Caco-2 (cell line): Measurements from ENCODE around the gene BHLHE41. TPM values are rescaled to one million over a fixed set of nuclear protein-coding genes. Genes with fewer than 3 reads are reported as not detected.

ENCODE experiments used
- BruUV-seq: library from RNA; stranded (reverse); fragments of 400-500 nt; replicated peaks from 2 replicates; lab custom pipeline; 2021; lab: Mats Ljungman, UMichigan
- CTCF ChIA-PET: fragments of 300-600 bp; sonication (Branson Sonifier 250); formaldehyde crosslinking; loops from one replicate; lab custom pipeline; 2022; ENCODE audit warnings: antibody characterized with exemption; lab: Charles Lee
- POLR2A ChIA-PET: fragments of 300-600 bp; sonication (Branson Sonifier 250); formaldehyde crosslinking; loops from one replicate; lab custom pipeline; 2022; ENCODE audit warnings: antibody characterized with exemption; lab: Charles Lee
- DNase-seq, 2 experiments: peaks; one replicate each; pipeline versions ENCODE4 v3.0.0 to v3.0.0-alpha.2; 2020 to 2022
- H3K27me3 ChIP-seq: replicated peaks from 2 replicates; pipeline ENCODE4 v1.6.0; 2011; ENCODE audit warnings: low read length; ENCODE audit not compliant: control insufficient read depth, insufficient read depth
- H3K36me3 ChIP-seq: 2 replicates; pipeline ENCODE4 v1.5.1; 2011; ENCODE audit warnings: low read length; ENCODE audit not compliant: control insufficient read depth, insufficient read depth
- H3K4me1 ChIP-seq: fragments of 250-450 bp; sonication (Bioruptor Pico); 2 replicates; pipeline ENCODE4 v1.5.1; 2020; ENCODE audit warnings: mild to moderate bottlenecking
- H3K4me3 ChIP-seq: 2 replicates; pipeline ENCODE4 v1.5.1; 2011; ENCODE audit warnings: low read depth, mild to moderate bottlenecking, control low read depth, low read length
- H3K9me3 ChIP-seq: fragments of 250-450 bp; sonication (Bioruptor Pico); 2 replicates; pipeline ENCODE4 v1.5.1; 2020; ENCODE audit warnings: mild to moderate bottlenecking, moderate library complexity
- H3K27ac Mint-ChIP-seq: one replicate; pipeline ENCODE4 v1.8.0; 2022; ENCODE audit warnings: mixed read lengths; ENCODE audit not compliant: unreplicated experiment
- H3K27me3 Mint-ChIP-seq: one replicate; pipeline ENCODE4 v1.8.0; 2022; ENCODE audit warnings: mixed read lengths; ENCODE audit not compliant: insufficient read depth, unreplicated experiment
- H3K36me3 Mint-ChIP-seq: one replicate; pipeline ENCODE4 v1.8.0; 2022; ENCODE audit warnings: mild to moderate bottlenecking, mixed read lengths; ENCODE audit not compliant: insufficient read depth, unreplicated experiment
- H3K4me1 Mint-ChIP-seq: one replicate; pipeline ENCODE4 v1.8.0; 2022; ENCODE audit warnings: low read depth, mixed read lengths; ENCODE audit not compliant: unreplicated experiment
- H3K4me3 Mint-ChIP-seq: one replicate; pipeline ENCODE4 v1.8.0; 2022; ENCODE audit warnings: mild to moderate bottlenecking, moderate library complexity, mixed read lengths; ENCODE audit not compliant: unreplicated experiment
- H3K9me3 Mint-ChIP-seq: one replicate; pipeline ENCODE4 v1.8.0; 2022; ENCODE audit warnings: mixed read lengths; ENCODE audit not compliant: unreplicated experiment
- CTCF ChIP-seq, 2 experiments: fragments of 200-600 bp in 1 of 2; IDR thresholded peaks; 1 replicate in 1 of 2; 2 replicates in 1 of 2; pipeline versions ENCODE4 v1.5.1 to v1.8.0; 2011 to 2022; ENCODE audit warnings: antibody characterized with exemption in 1 of 2, control low read depth in 1 of 2, inconsistent platforms in 1 of 2, low read depth in 1 of 2, low read length in 1 of 2, mild to moderate bottlenecking in 1 of 2, moderate library complexity in 1 of 2; ENCODE audit not compliant: insufficient read depth in 1 of 2, severe bottlenecking in 1 of 2, unreplicated experiment in 1 of 2
- intact Hi-C: fragments of 100-400 bp; cut with micrococcal nuclease; formaldehyde crosslinking; loops from one replicate; pipeline ENCODE4 v1.10.0; 2022; ENCODE audit not compliant: unreplicated experiment
- total RNA-seq: library from RNA; stranded (reverse); gene quantifications from 2 replicates; pipeline ENCODE4 v1.2.3, GENCODE V29; 2022

BHLHE41 gene
- total RNA-seq, 1 experiment from 2014 or later: 3.2 TPM

- no peaks in the 10 kb centered on the region for H3K27me3 Mint-ChIP-seq
- peaks cover 7% of the 10 kb centered on the region for H3K4me1 Mint-ChIP-seq
- BruUV-seq: no TSS peak
- POLR2A ChIA-PET: no interaction called here
- Histone ChIP-seq H3K27me3 (no peaks in the 10 kb centered on the region), H3K9me3 (no peaks in the 10 kb centered on the region), H3K4me3 (no peak overlapping the region), H3K36me3 (no peaks in the 10 kb centered on the region), H3K4me1 (peaks cover 22% of the 10 kb centered on the region)
- no peak overlapping the region for H3K27ac Mint-ChIP-seq
- DNase-seq: no peak
- H3K4me3 Mint-ChIP-seq: no peak overlapping the region
- TF ChIP-seq CTCF (IDR thresholded peaks at IDR 0.05; ENCODE audit: insufficient read depth in 1 of 2, low read depth in 1 of 2, low read length in 1 of 2, severe bottlenecking in 1 of 2, unreplicated experiment in 1 of 2): no peak
- intact Hi-C loops: loop anchor here (1.0 kb wide), 1 partner anchor 26 kb away; no protein-coding TSS in a partner anchor
- no peaks in the 10 kb centered on the region for H3K36me3 Mint-ChIP-seq
- CTCF ChIA-PET: no interaction called here
- no peaks in the 10 kb centered on the region for H3K9me3 Mint-ChIP-seq
These were observed 27.8 kb upstream of the BHLHE41 start for GRCh38 chr12:26152507-26153102.

- no TSS peak for BruUV-seq
- Mint-ChIP-seq H3K27ac (no peak overlapping the region), H3K4me3 (no peak overlapping the region), H3K9me3 (no peaks in the 10 kb centered on the region), H3K36me3 (no peaks in the 10 kb centered on the region), H3K27me3 (no peaks in the 10 kb centered on the region), H3K4me1 (peaks cover 7% of the 10 kb centered on the region)
- intact Hi-C loops: no loop called here
- CTCF ChIA-PET: no interaction called here
- DNase-seq: no peak
- no peak for TF ChIP-seq CTCF (IDR thresholded peaks at IDR 0.05; ENCODE audit: insufficient read depth in 1 of 2, low read depth in 1 of 2, low read length in 1 of 2, severe bottlenecking in 1 of 2, unreplicated experiment in 1 of 2)
- H3K4me3 ChIP-seq: no peak overlapping the region
- H3K9me3 ChIP-seq: no peaks in the 10 kb centered on the region
- H3K4me1 ChIP-seq: peaks cover 14% of the 10 kb centered on the region
- POLR2A ChIA-PET: no interaction called here
- H3K36me3 ChIP-seq: no peaks in the 10 kb centered on the region
- no peaks in the 10 kb centered on the region for H3K27me3 ChIP-seq
These were observed 26.1 kb upstream of the BHLHE41 start for GRCh38 chr12:26150736-26151450.

GRCh38 chr12:26149968-26150500, 25.2 kb upstream of the BHLHE41 start:
- no TSS peak for BruUV-seq
- no peak for DNase-seq
- TF ChIP-seq CTCF (IDR thresholded peaks at IDR 0.05; ENCODE audit: insufficient read depth in 1 of 2, low read depth in 1 of 2, low read length in 1 of 2, severe bottlenecking in 1 of 2, unreplicated experiment in 1 of 2): no peak
- H3K27me3 ChIP-seq: no peaks in the 10 kb centered on the region
- peaks cover 14% of the 10 kb centered on the region for H3K4me1 ChIP-seq
- ChIA-PET CTCF (no interaction called here), POLR2A (no interaction called here)
- H3K36me3 ChIP-seq: no peaks in the 10 kb centered on the region
- Mint-ChIP-seq H3K27ac (no peak overlapping the region), H3K9me3 (no peaks in the 10 kb centered on the region), H3K27me3 (no peaks in the 10 kb centered on the region), H3K4me3 (no peak overlapping the region), H3K36me3 (no peaks in the 10 kb centered on the region), H3K4me1 (peaks cover 7% of the 10 kb centered on the region)
- H3K9me3 ChIP-seq: no peaks in the 10 kb centered on the region
- intact Hi-C loops: no loop called here
- no peak overlapping the region for H3K4me3 ChIP-seq
